PC-9 (cell line): ENCODE data around the gene SLC25A46. TPM values are rescaled to one million over a fixed set of nuclear protein-coding genes. Genes with fewer than 3 reads are reported as not detected.
A peak's percentile ranks its signal among the peaks of the same experiment; 100 is the strongest.

Experiments
- BruUV-seq: library from RNA; stranded (reverse); fragments of 400-500 nt; replicated peaks from 2 replicates; lab custom pipeline; 2021; lab: Mats Ljungman, UMichigan
- CTCF ChIA-PET: fragments of 300-600 bp; sonication (Branson Sonifier 250); formaldehyde crosslinking; loops from one replicate; lab custom pipeline; 2022; ENCODE audit warnings: antibody characterized with exemption; lab: Charles Lee
- POLR2A ChIA-PET: fragments of 300-600 bp; sonication (Branson Sonifier 250); formaldehyde crosslinking; loops from one replicate; lab custom pipeline; 2022; ENCODE audit warnings: antibody characterized with exemption; ENCODE audit not compliant: unreplicated experiment; lab: Charles Lee
- DNase-seq, 2 experiments: peaks; one replicate each; pipeline versions ENCODE4 v3.0.0 to v3.0.0-alpha.2; 2015 to 2022; ENCODE audit warnings: mixed read lengths in 1 of 2
- H2AFZ ChIP-seq: fragments of 200-600 bp; sonication (generic); 2 replicates; pipeline ENCODE4 v1.8.1; 2017; ENCODE audit warnings: antibody characterized with exemption
- H3F3A ChIP-seq: fragments of 200-600 bp; sonication (generic); 2 replicates; pipeline ENCODE4 v1.8.1; 2017; ENCODE audit warnings: antibody characterized with exemption, mild to moderate bottlenecking, low read depth; ENCODE audit not compliant: insufficient read depth
- H3K27ac ChIP-seq: fragments of 200-600 bp; sonication (generic); 2 replicates; pipeline ENCODE4 v1.6.1; 2016; ENCODE audit warnings: mixed run types
- H3K27me3 ChIP-seq: fragments of 200-600 bp; sonication (generic); 2 replicates; pipeline ENCODE4 v1.6.1; 2016; ENCODE audit warnings: low read depth, mixed run types; ENCODE audit not compliant: insufficient read depth
- H3K36me3 ChIP-seq: fragments of 200-600 bp; sonication (generic); 2 replicates; pipeline ENCODE4 v1.6.1; 2016; ENCODE audit warnings: low read depth, mixed run types
- H3K4me1 ChIP-seq: fragments of 200-600 bp; sonication (generic); replicated peaks from 2 replicates; pipeline ENCODE4 v1.6.1; 2016; ENCODE audit warnings: mixed run types; ENCODE audit not compliant: insufficient read depth
- H3K4me2 ChIP-seq: fragments of 200-600 bp; sonication (generic); 2 replicates; pipeline ENCODE4 v1.6.1; 2017; ENCODE audit warnings: mixed run types
- H3K4me3 ChIP-seq: fragments of 200-600 bp; sonication (generic); 2 replicates; pipeline ENCODE4 v1.6.1; 2016; ENCODE audit warnings: mixed run types
- H3K79me2 ChIP-seq: fragments of 200-600 bp; sonication (generic); 2 replicates; pipeline ENCODE4 v1.6.1; 2017; ENCODE audit warnings: low read depth, mixed run types
- H3K9me2 ChIP-seq: fragments of 200-600 bp; sonication (generic); 2 replicates; pipeline ENCODE4 v1.8.1; 2017; ENCODE audit warnings: mild to moderate bottlenecking; ENCODE audit not compliant: insufficient read depth
- H3K9me3 ChIP-seq: fragments of 200-600 bp; sonication (generic); 2 replicates; pipeline ENCODE4 v1.8.1; 2016; ENCODE audit warnings: low read depth; ENCODE audit not compliant: insufficient read depth
- H4K20me1 ChIP-seq: fragments of 200-600 bp; sonication (generic); 2 replicates; pipeline ENCODE4 v1.8.1; 2017; ENCODE audit not compliant: insufficient read depth
- EZH2 ChIP-seq: fragments of 200-600 bp; sonication (generic); IDR thresholded peaks from 2 replicates; pipeline ENCODE4 v1.8.0; 2017; ENCODE audit warnings: antibody characterized with exemption, low read depth
- intact Hi-C: fragments of 100-400 bp; cut with micrococcal nuclease; formaldehyde crosslinking; loops from one replicate; pipeline ENCODE4 v1.10.0; 2022; ENCODE audit not compliant: unreplicated experiment
- total RNA-seq: library from RNA; stranded (reverse); gene quantifications from 2 replicates; pipeline ENCODE4 v1.2.3, GENCODE V29; 2021
- TF ChIP-seq, protein P1 (sequence below): fragments of 200-600 bp; sonication (generic); conservative IDR thresholded peaks from 2 replicates; pipeline ENCODE4 v1.6.1; 2017; ENCODE audit warnings: mixed run types, antibody characterized with exemption, mild to moderate bottlenecking, moderate library complexity

SLC25A46 gene
- total RNA-seq, 1 experiment from 2014 or later: 29.0 TPM

- no peak overlapping the region for H3K27ac ChIP-seq
- no peaks in the 10 kb centered on the region for H3K79me2 ChIP-seq
- no peak for DNase-seq
- H3K27me3 ChIP-seq: no peaks in the 10 kb centered on the region
- H3K4me1 ChIP-seq: no peaks in the 10 kb centered on the region
- no TSS peak for BruUV-seq
- H3K4me3 ChIP-seq: no peak overlapping the region
- no peaks in the 10 kb centered on the region for H4K20me1 ChIP-seq
- H3K4me2 ChIP-seq: no peak overlapping the region
- intact Hi-C loops: no loop called here
- TF ChIP-seq EZH2: no peak
- H3K9me3 ChIP-seq: no peaks in the 10 kb centered on the region
- H3K36me3 ChIP-seq: no peaks in the 10 kb centered on the region
- H3K9me2 ChIP-seq: no peaks in the 10 kb centered on the region
- no peak overlapping the region for H2AFZ ChIP-seq
- H3F3A ChIP-seq: no peaks in the 10 kb centered on the region
- ChIA-PET CTCF (no interaction called here), POLR2A (no interaction called here)
These were observed 31.5 kb upstream of the SLC25A46 start for GRCh38 chr5:110707260-110707844.

GRCh38 chr5:110716247-110717245, 22.3 kb upstream of the SLC25A46 start:
- H2AFZ ChIP-seq: no peak overlapping the region
- H3K27ac ChIP-seq: no peak overlapping the region
- CTCF ChIA-PET: no interaction called here
- H3K27me3 ChIP-seq: no peaks in the 10 kb centered on the region
- no peak overlapping the region for H3K4me3 ChIP-seq
- H3K36me3 ChIP-seq: no peaks in the 10 kb centered on the region
- no peaks in the 10 kb centered on the region for H3K9me2 ChIP-seq
- POLR2A ChIA-PET: no interaction called here
- intact Hi-C loops: no loop called here
- DNase-seq: no peak
- BruUV-seq: no TSS peak
- no peaks in the 10 kb centered on the region for H3K79me2 ChIP-seq
- no peak overlapping the region for H3K4me2 ChIP-seq
- no peaks in the 10 kb centered on the region for H3F3A ChIP-seq
- no peak for TF ChIP-seq EZH2
- TF ChIP-seq, protein P1, sequence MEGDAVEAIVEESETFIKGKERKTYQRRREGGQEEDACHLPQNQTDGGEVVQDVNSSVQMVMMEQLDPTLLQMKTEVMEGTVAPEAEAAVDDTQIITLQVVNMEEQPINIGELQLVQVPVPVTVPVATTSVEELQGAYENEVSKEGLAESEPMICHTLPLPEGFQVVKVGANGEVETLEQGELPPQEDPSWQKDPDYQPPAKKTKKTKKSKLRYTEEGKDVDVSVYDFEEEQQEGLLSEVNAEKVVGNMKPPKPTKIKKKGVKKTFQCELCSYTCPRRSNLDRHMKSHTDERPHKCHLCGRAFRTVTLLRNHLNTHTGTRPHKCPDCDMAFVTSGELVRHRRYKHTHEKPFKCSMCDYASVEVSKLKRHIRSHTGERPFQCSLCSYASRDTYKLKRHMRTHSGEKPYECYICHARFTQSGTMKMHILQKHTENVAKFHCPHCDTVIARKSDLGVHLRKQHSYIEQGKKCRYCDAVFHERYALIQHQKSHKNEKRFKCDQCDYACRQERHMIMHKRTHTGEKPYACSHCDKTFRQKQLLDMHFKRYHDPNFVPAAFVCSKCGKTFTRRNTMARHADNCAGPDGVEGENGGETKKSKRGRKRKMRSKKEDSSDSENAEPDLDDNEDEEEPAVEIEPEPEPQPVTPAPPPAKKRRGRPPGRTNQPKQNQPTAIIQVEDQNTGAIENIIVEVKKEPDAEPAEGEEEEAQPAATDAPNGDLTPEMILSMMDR: 0 out of 2 replicates have a peak, but pooled peaks have one; percentile 22
- no peaks in the 10 kb centered on the region for H3K9me3 ChIP-seq
- no peaks in the 10 kb centered on the region for H4K20me1 ChIP-seq
- H3K4me1 ChIP-seq: no peaks in the 10 kb centered on the region

- H3K79me2 ChIP-seq: no peaks in the 10 kb centered on the region
- H4K20me1 ChIP-seq: no peaks in the 10 kb centered on the region
- no peaks in the 10 kb centered on the region for H3K36me3 ChIP-seq
- CTCF ChIA-PET: no interaction called here
- TF ChIP-seq, protein P1: no peak
- no peaks in the 10 kb centered on the region for H3K4me1 ChIP-seq
- intact Hi-C loops: no loop called here
- H3K4me3 ChIP-seq: no peak overlapping the region
- H3K27me3 ChIP-seq: no peaks in the 10 kb centered on the region
- no TSS peak for BruUV-seq
- H2AFZ ChIP-seq: no peak overlapping the region
- DNase-seq: no peak
- no peaks in the 10 kb centered on the region for H3K9me2 ChIP-seq
- no peak overlapping the region for H3K4me2 ChIP-seq
- H3K27ac ChIP-seq: no peak overlapping the region
- POLR2A ChIA-PET: no interaction called here
- H3K9me3 ChIP-seq: no peaks in the 10 kb centered on the region
- H3F3A ChIP-seq: no peaks in the 10 kb centered on the region
These were observed 20.5 kb upstream of the SLC25A46 start for GRCh38 chr5:110718311-110718710.
